Measurements from ENCODE around the gene MICU1. TPM values are rescaled to one million over a fixed set of nuclear protein-coding genes. Genes with fewer than 3 reads are reported as not detected.

MICU1 gene
- total and polyA plus RNA-seq, 2 of the 13 experiments (the other 11 are each of a cell fraction or from before 2014, with no cell fraction given), result 32.5 to 56.1 TPM

- Histone ChIP-seq H3K9ac (ENCODE audit: insufficient read depth, low read depth, low read length) (no peak overlapping the region), H2AFZ (ENCODE audit: low read length) (no peak overlapping the region), H4K20me1 (ENCODE audit: insufficient read depth, low read length) (no peaks in the 10 kb centered on the region), H3K4me3 (replicated peaks in 1 of 3; ENCODE audit: insufficient read depth in 1 of 3, low read depth in 2 of 3, low read length in 3 of 3) (no peak overlapping the region), H3K9me3 (ENCODE audit: low read length) (no peaks in the 10 kb centered on the region), H3K4me2 (ENCODE audit: low read depth, low read length) (no peak overlapping the region), H3K27ac (ENCODE audit: extremely low read length, insufficient read depth, low read length) (no peak overlapping the region), H3K27me3 (ENCODE audit: control insufficient read depth in 1 of 2, insufficient read depth in 2 of 2, low read length in 2 of 2) (no peaks in the 10 kb centered on the region), H3K4me1 (ENCODE audit: insufficient read depth, low read length) (peaks cover 12% of the 10 kb centered on the region), H3K36me3 (replicated peaks in 1 of 2; ENCODE audit: control insufficient read depth in 1 of 2, insufficient read depth in 2 of 2, low read length in 2 of 2) (peaks cover 1 to 17% of the 10 kb centered on the region in 2 experiments; a peak in 2 of 5 replicates), H3K79me2 (ENCODE audit: insufficient read depth, low read length) (no peaks in the 10 kb centered on the region)
- WGBS (ENCODE audit: low lambda C conversion rate), result 99% methylated on average over 3 of the region's 3 CpGs
- ATAC-seq, result no peak
- in situ Hi-C loops (cut with HindIII; ENCODE audit: extremely low pct_ligation_motif_present, low pct_unique_long_range_greater_than_20kb), result no loop called here
- DNase-seq (ENCODE audit: low spot score), result no peak
- no peak for FAIRE-seq
- TF ChIP-seq NR2C2 (CRISPR knock-in tag; IDR thresholded peaks at IDR 0.05; ENCODE audit: borderline replicate concordance) (no peak), PTBP1 (IDR thresholded peaks at IDR 0.05; ENCODE audit: low read depth, low read length, poor library complexity, severe bottlenecking) (no peak), DRAP1 (CRISPR knock-in tag; IDR thresholded peaks at IDR 0.05) (no peak), NONO (IDR thresholded peaks at IDR 0.05) (no peak), NONO (CRISPR knock-in tag; conservative IDR thresholded peaks at IDR 0.05) (no peak), MED1 (CRISPR knock-in tag; IDR thresholded peaks at IDR 0.05) (no peak), ZNF597 (CRISPR knock-in tag; IDR thresholded peaks at IDR 0.05) (no peak), ERF (CRISPR knock-in tag; IDR thresholded peaks at IDR 0.05) (no peak), ZSCAN30 (CRISPR knock-in tag; IDR thresholded peaks at IDR 0.05) (no peak), HBP1 (CRISPR knock-in tag; IDR thresholded peaks at IDR 0.05; ENCODE audit: low read depth) (no peak), ZNF770 (CRISPR knock-in tag; IDR thresholded peaks at IDR 0.05) (no peak), AHDC1 (CRISPR knock-in tag; IDR thresholded peaks at IDR 0.05; ENCODE audit: borderline replicate concordance) (no peak), TEAD3 (CRISPR knock-in tag; optimal IDR thresholded peaks at IDR 0.05; ENCODE audit: borderline replicate concordance) (no peak), SP4 (CRISPR knock-in tag; IDR thresholded peaks at IDR 0.05) (no peak), ZNF160 (CRISPR knock-in tag; IDR thresholded peaks at IDR 0.05) (no peak), ZNF468 (CRISPR knock-in tag; IDR thresholded peaks at IDR 0.05) (no peak)
- ChIA-PET CTCF (ENCODE audit: low intra/inter-chr PET ratio, low total read pairs) (no interaction called here), POLR2A (no interaction called here)
- intact Hi-C loops (cut with micrococcal nuclease; ENCODE audit: unreplicated experiment), result no loop called here
- BruUV-seq (replicated peaks), result TSS peak; percentile 28
These were observed 166.6 kb downstream of the MICU1 start for GRCh38 chr10:72459301-72459700.

Measured in HepG2 (cell line).